NCI-H187 (cell line): ENCODE results near the gene MAPK12.

Experiments
- DNase-seq, 2 experiments: peaks; one replicate each; lab custom pipeline; 2025; lab: John Stamatoyannopoulos, UW

The MAPK12 gene

GRCh38 chr22:50299785-50300619 is 38.5 kb upstream of the MAPK12 start:
- no peak for DNase-seq

- no peak for DNase-seq
These were observed 37.7 kb upstream of the MAPK12 start for GRCh38 chr22:50298937-50299784.

- DNase-seq, result no peak
These were observed 36.8 kb upstream of the MAPK12 start for GRCh38 chr22:50298266-50298637.

GRCh38 chr22:50297510-50298265 is 36.2 kb upstream of the MAPK12 start:
- no peak for DNase-seq

DNA sequence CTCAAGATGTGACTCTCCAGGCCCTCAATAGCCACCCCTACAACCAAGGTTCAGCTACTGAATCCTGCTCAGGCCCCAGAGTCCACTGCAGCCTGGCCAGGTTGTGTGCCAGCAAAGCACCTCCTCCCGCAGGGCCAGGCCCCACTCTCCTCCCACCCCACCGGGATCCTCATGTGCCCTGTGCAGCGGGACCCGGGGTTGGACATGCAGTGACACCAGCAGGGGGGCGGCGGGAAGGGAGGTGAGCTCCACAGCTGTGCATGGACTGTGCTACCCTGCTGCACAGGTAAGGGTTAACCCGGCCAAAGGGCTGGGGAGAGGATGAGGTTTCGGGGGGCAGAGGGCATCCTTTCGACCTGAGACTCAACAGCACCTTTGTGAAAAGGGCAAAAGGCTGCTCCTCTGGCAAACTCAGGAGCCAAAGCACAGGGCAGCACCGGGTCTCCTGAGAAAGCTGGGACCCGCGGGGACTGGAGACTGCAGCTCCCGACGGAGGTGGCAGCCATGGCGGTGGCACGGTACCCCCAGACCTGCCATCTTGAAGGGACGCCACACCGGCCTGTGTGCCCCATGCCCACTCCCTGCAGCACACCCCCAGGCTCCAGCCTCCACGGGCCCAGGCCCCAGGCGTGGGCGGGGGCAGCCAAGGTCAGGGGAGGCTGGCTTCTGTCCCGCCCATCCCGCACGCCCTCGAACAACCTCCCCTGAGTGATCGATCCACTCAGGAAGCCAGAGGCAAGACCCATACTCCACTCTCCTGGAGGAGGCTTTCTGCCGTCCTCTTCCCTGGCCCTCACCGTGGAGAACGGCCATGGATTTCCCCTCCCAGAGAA is 35.4 kb upstream of the MAPK12 start:
- DNase-seq, result no peak

DNA sequence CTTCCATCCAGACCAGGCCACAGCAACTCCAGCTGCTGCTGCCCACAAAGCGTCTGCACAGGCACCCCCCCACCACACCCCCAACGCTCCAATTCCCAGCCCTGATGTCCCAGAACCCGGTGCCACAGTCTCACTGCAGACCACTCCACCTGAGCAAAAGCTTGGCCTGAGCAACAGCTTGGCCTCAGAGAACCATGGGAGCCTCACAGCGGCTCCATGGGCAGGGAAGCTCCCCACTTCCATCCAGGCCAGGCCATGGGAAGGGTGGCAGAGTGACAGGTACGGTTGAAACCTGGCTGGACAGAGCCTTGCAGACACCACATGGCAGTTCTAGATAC is 32.8 kb upstream of the MAPK12 start:
- no peak for DNase-seq

DNA sequence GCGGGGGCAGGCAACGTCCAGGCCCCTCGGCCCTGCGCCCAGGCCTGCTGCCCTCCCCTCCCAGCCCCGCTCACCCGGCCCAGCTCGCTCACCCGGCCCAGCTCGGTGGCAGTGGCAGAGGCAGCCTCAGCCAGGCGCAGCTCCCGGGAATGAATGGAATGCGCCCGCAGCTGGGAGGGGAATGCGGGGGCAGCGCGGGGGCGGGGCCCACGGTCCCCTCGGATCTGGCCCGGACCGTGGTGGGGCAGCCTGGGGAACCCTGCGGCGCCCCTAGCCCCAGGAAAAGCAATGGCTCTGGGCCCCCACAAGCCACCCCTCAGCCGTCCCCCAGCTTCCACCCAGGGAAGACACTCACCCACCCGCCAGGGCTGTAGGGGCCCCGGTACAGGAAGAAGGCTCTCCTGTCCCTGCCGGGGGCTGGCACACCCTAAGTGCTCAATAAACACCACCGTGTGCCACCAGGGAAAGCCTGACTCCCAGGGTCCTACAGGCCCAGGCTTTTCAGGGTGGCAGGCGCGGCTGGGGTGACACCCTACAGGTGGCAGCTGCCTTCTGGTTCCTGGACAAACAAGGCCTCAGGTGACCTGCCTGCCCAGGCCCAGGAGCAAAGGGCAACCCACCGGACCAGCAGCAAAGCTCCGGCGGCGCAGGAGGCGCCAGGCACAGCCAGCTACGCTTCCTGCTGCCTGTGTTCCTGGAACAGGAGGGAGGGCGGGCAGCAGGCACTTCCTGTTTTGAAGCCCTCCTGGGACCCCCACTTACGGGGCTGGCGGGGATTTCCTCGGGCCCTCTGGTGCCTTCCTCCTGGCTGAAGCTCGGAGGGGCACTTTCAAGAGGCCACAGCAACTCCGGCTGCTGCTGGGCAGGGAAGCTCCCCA is 32.2 kb upstream of the MAPK12 start:
- DNase-seq, result no peak

- no peak for DNase-seq
These were observed 31.4 kb upstream of the MAPK12 start for GRCh38 chr22:50292643-50293440.

DNA sequence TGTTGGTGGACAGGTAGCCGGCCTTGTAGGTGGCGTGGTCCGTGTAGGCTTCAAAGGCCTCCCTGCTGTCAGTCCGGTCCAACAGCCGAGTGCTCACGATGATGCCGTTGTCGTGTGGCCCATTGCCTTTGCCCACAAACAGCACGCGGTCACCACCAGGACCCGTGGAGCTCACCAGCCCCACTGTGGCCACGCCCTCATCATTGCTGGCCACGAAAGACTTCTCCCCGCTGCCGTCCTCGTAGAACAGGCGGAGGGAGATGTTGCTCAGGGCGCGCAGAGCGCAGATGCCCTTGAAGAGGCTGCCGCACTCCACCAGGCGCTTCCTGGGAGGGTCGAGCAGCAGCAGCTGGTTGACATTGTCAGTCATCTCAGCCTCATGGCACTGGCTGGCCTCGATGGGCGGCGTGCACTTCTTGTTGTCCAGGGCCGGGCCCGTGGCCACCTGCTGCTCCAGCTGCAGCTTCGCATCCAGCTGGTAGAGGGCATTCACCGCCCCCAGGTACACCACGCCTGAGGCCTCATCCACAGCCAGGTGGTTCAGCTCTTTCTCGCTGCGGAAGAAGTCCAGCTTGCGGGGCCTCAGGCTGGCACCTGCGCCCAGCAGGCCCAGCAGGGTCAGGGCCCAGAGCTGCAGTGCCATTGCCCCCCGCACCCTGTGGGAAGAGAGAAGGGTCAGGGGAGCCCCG is 28.6 kb upstream of the MAPK12 start:
- DNase-seq, result no peak

DNA sequence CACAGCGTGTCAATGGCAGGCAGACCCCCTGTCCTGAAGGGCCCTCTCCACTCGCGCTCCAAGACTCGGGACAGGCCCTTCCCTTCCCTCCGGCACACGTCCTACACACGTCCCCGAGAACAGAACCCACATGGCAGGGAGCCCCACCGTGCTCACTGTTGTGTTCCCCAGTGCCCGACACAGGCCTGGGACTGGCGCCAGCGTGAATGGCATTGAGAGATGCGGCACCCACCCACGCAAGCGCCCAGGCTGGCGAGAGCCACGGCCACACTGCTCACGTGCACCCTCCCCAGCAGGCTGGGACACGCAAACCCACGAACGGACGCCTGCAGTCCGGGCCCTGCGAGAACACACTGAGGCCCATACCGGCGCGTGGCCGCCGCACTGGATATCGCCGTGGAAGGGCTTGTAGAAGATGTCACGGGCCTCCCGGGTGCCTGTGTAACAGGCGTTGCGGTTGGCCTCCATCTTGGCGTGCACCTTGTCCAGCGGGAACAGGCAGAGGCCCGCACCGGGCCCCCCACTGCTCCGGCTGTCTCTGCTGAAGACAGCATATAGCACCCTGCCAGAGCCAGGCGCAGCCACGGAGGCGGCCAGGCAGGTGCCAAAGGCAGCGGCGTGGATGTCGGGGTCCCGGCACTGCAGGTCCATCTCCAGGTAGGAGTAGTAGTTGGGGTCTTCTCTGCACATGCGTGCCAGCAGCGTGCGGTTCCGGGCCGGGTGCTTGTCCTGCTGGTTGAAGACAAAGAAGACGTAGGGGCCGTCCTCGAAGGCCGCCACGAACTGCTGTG is 27.9 kb upstream of the MAPK12 start:
- DNase-seq, result no peak

DNA sequence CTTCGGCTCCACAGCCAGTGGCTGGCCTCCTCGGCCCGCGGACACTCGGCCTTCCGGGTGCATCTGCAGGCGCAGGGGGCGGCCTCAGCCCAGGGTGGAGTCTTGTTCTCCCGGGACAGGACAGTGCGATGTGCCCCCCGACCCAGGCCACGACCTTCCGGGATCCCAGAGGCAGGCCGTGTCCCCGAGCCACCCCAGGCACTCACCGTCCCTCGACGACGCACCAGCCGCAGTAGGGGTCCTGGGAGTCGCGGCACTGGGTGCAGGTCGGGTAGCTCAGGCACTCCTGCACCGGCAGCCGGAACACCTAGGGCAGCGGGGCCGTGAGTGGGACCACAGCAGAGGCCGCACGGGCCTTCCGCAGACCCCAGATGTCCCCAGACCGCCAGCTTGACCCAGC is 26.2 kb upstream of the MAPK12 start:
- DNase-seq, result no peak

- no peak for DNase-seq
These were observed 25.3 kb upstream of the MAPK12 start for GRCh38 chr22:50286701-50287318.

GRCh38 chr22:50286275-50286674 is 24.8 kb upstream of the MAPK12 start:
- DNase-seq, result no peak

GRCh38 chr22:50285568-50286229 is 24.2 kb upstream of the MAPK12 start:
- no peak for DNase-seq

GRCh38 chr22:50284479-50284878 is 23.0 kb upstream of the MAPK12 start:
- DNase-seq, result no peak

DNA sequence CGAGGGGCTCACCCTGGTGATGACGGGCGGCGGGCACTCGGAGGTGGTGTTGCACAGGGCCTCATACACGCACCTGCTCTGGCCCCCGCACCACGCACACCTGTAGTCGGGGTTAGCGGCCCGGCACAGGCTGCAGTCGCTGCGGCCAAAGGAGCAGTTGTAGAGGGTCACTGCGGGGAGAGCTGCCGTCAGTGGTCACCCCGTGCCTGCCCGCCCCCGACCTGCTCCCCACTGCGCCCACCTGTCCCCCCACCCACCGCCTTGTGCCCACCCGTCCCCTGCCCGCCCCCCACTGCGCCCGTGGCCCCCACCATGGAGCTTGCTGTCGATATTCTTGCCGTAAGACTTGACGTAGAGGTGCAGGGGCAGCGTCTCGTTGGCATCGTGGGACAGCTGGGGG is 22.3 kb upstream of the MAPK12 start:
- no peak for DNase-seq

- no peak for DNase-seq
These were observed 21.1 kb upstream of the MAPK12 start for GRCh38 chr22:50282361-50283155.
